MM.1S (cell line): ENCODE measurements around the gene SLC16A13.
"Not testable (repeated sequence)": the region's sequence is repeated elsewhere in the genome, so short reads cannot be mapped to it uniquely, and the experiment has no call there.

Experiments used
- DNase-seq: peaks from one replicate; pipeline ENCODE4 v3.0.0-alpha.2; 2015
- H2AFZ ChIP-seq: fragments of 300-600 bp; sonication (generic); 2 replicates; pipeline ENCODE4 v1.6.0; 2016; ENCODE audit warnings: antibody characterized with exemption, low read length
- H3F3A ChIP-seq: fragments of 300-600 bp; sonication (generic); 2 replicates; pipeline ENCODE4 v1.6.1; 2016; ENCODE audit warnings: mild to moderate bottlenecking, antibody characterized with exemption, low read length, moderate library complexity, mixed read lengths; ENCODE audit not compliant: insufficient read depth
- H3K27ac ChIP-seq: fragments of 300-600 bp; sonication (generic); 2 replicates; pipeline ENCODE4 v1.5.1; 2016; ENCODE audit warnings: mild to moderate bottlenecking, low read length
- H3K27me3 ChIP-seq: fragments of 300-600 bp; sonication (generic); replicated peaks from 2 replicates; pipeline ENCODE4 v1.6.0; 2016; ENCODE audit warnings: low read length; ENCODE audit not compliant: insufficient read depth
- H3K36me3 ChIP-seq: fragments of 300-600 bp; sonication (generic); replicated peaks from 2 replicates; pipeline ENCODE4 v1.6.1; 2016; ENCODE audit warnings: mild to moderate bottlenecking, low read length, mixed read lengths; ENCODE audit not compliant: insufficient read depth
- H3K4me1 ChIP-seq: fragments of 300-600 bp; sonication (generic); 2 replicates; pipeline ENCODE4 v1.6.1; 2016; ENCODE audit warnings: low read length, mixed read lengths
- H3K4me2 ChIP-seq: fragments of 300-600 bp; sonication (generic); 2 replicates; pipeline ENCODE4 v1.6.0; 2016; ENCODE audit warnings: low read depth, low read length
- H3K4me3 ChIP-seq: fragments of 300-600 bp; sonication (generic); 2 replicates; pipeline ENCODE4 v1.5.1; 2016; ENCODE audit warnings: low read length, mixed read lengths
- H3K79me2 ChIP-seq: fragments of 300-600 bp; sonication (generic); 2 replicates; pipeline ENCODE4 v1.6.1; 2016; ENCODE audit warnings: mixed run types, low read length, mixed read lengths
- H3K9ac ChIP-seq: fragments of 300-600 bp; sonication (generic); 2 replicates; pipeline ENCODE4 v1.6.1; 2016; ENCODE audit warnings: low read length, mixed read lengths
- H3K9me2 ChIP-seq: fragments of 300-600 bp; sonication (generic); replicated peaks from 2 replicates; pipeline ENCODE4 v1.6.1; 2016; ENCODE audit warnings: mild to moderate bottlenecking, low read length, mixed read lengths; ENCODE audit not compliant: insufficient read depth
- H3K9me3 ChIP-seq: fragments of 300-600 bp; sonication (generic); replicated peaks from 2 replicates; pipeline ENCODE4 v1.6.1; 2016; ENCODE audit warnings: mild to moderate bottlenecking, low read length, mixed read lengths; ENCODE audit not compliant: insufficient read depth
- H4K20me1 ChIP-seq: fragments of 300-600 bp; sonication (generic); 2 replicates; pipeline ENCODE4 v1.6.1; 2016; ENCODE audit warnings: mild to moderate bottlenecking, low read length, moderate library complexity, mixed read lengths; ENCODE audit not compliant: insufficient read depth
- CTCF ChIP-seq: fragments of 300-600 bp; sonication (generic); IDR thresholded peaks from 2 replicates; pipeline ENCODE4 v1.5.1; 2016; ENCODE audit warnings: antibody characterized with exemption, low read length, mixed read lengths
- EZH2 ChIP-seq: fragments of 300-600 bp; sonication (generic); optimal IDR thresholded peaks from 2 replicates; pipeline ENCODE3; 2017; ENCODE audit warnings: low read depth, mild to moderate bottlenecking, antibody characterized with exemption, low read length, mixed read lengths
- EZH2phosphoT487 ChIP-seq: fragments of 300-600 bp; sonication (generic); IDR thresholded peaks from 2 replicates; pipeline ENCODE4 v1.6.1; 2018; ENCODE audit warnings: antibody characterized with exemption, low read length

The SLC16A13 gene

GRCh38 chr17:7035591-7036368 is at the start of gene SLC16A13:
Gene SLC16A13 (plus strand): TSS chr17:7036015. CDS start chr17:7036383, 368 bp downstream.
- Histone ChIP-seq H3K36me3 (no peaks in the 10 kb centered on the region), H4K20me1 (no peaks in the 10 kb centered on the region), H3K4me2 (peak within 1 kb of the TSS; percentile 93), H3K9me3 (no peaks in the 10 kb centered on the region), H3K9ac (peak within 1 kb of the TSS; percentile 60), H3K79me2 (peaks cover 13% of the 10 kb centered on the region; the same call in 1 of the 2 replicates), H3F3A (peaks cover 4% of the 10 kb centered on the region; the same call in 1 of the 2 replicates), H3K4me3 (peak within 1 kb of the TSS; percentile 74), H3K27me3 (no peaks in the 10 kb centered on the region), H3K9me2 (no peaks in the 10 kb centered on the region), H3K4me1 (peaks cover 9% of the 10 kb centered on the region; the same call in 1 of the 2 replicates), H3K27ac (peak within 1 kb of the TSS; percentile 59), H2AFZ (peak within 1 kb of the TSS; percentile 83)
- peak; percentile 99 for DNase-seq
- TF ChIP-seq CTCF = no peak
- no peak for TF ChIP-seq EZH2
- no peak for TF ChIP-seq EZH2phosphoT487

GRCh38 chr17:6986676-6987075 is 49.1 kb upstream of the SLC16A13 start:
- no peaks in the 10 kb centered on the region for H4K20me1 ChIP-seq
- DNase-seq = no peak
- no peaks in the 10 kb centered on the region for H3K9me2 ChIP-seq
- no peaks in the 10 kb centered on the region for H3F3A ChIP-seq
- no peak overlapping the region for H3K9ac ChIP-seq
- H3K4me2 ChIP-seq = no peak overlapping the region
- H3K27me3 ChIP-seq = no peaks in the 10 kb centered on the region
- no peaks in the 10 kb centered on the region for H3K9me3 ChIP-seq
- no peak overlapping the region for H3K4me3 ChIP-seq
- TF ChIP-seq CTCF = no peak
- TF ChIP-seq EZH2 = no peak
- no peak for TF ChIP-seq EZH2phosphoT487
- H3K4me1 ChIP-seq = no peaks in the 10 kb centered on the region
- H3K79me2 ChIP-seq = no peaks in the 10 kb centered on the region
- H2AFZ ChIP-seq = no peak overlapping the region
- H3K36me3 ChIP-seq = no peaks in the 10 kb centered on the region
- no peak overlapping the region for H3K27ac ChIP-seq

GRCh38 chr17:6989779-6990178 is 46.0 kb upstream of the SLC16A13 start:
- H3K4me1 ChIP-seq = no peaks in the 10 kb centered on the region
- no peaks in the 10 kb centered on the region for H3K27me3 ChIP-seq
- no peak overlapping the region for H3K27ac ChIP-seq
- no peaks in the 10 kb centered on the region for H4K20me1 ChIP-seq
- H3K4me2 ChIP-seq = no peak overlapping the region
- no peaks in the 10 kb centered on the region for H3K79me2 ChIP-seq
- no peak overlapping the region for H2AFZ ChIP-seq
- H3K36me3 ChIP-seq = no peaks in the 10 kb centered on the region
- H3F3A ChIP-seq = no peaks in the 10 kb centered on the region
- H3K9ac ChIP-seq = no peak overlapping the region
- no peak for TF ChIP-seq EZH2
- no peak for TF ChIP-seq CTCF
- TF ChIP-seq EZH2phosphoT487 = no peak
- H3K4me3 ChIP-seq = no peak overlapping the region
- no peaks in the 10 kb centered on the region for H3K9me3 ChIP-seq
- H3K9me2 ChIP-seq = no peaks in the 10 kb centered on the region
- DNase-seq = no peak

- not testable (repeated sequence) for H4K20me1 ChIP-seq, H2AFZ ChIP-seq, H3K9me2 ChIP-seq, DNase-seq, H3K4me1 ChIP-seq, H3K9ac ChIP-seq, H3F3A ChIP-seq, H3K36me3 ChIP-seq, H3K4me2 ChIP-seq, H3K27ac ChIP-seq, H3K27me3 ChIP-seq, H3K79me2 ChIP-seq, H3K9me3 ChIP-seq, H3K4me3 ChIP-seq
Observed at GRCh38 chr17:6993613-6994056, 42.2 kb upstream of the SLC16A13 start.
